Measurements from ENCODE around the gene NELL1.

NELL1 gene

DNA sequence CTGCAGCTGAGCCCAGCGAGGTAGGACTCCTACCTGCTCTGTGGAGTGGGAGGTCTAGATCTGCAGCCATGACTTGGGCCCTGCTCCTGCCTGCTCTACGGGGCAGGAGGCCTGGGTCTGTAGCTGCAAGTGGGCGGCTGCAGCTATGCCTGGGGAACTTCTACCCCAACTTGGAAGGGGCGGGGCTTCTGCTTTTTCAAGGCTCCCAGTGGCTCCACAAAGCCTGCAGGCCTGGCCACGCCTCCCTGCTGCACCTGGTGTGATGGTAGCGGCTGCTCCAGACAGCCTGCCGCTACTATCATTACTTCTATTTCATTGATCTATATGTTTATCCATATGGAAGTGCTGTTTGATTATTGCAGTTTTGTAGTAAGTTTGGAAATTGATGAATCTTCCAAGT, 121.2 kb downstream of the NELL1 start:
- DNase-seq (ENCODE audit: low read depth, low spot score), result no peak
- in situ Hi-C loops (cut with HindIII; ENCODE audit: low sequenced_read_pairs), result no loop called here
- TF ChIP-seq, protein P1, sequence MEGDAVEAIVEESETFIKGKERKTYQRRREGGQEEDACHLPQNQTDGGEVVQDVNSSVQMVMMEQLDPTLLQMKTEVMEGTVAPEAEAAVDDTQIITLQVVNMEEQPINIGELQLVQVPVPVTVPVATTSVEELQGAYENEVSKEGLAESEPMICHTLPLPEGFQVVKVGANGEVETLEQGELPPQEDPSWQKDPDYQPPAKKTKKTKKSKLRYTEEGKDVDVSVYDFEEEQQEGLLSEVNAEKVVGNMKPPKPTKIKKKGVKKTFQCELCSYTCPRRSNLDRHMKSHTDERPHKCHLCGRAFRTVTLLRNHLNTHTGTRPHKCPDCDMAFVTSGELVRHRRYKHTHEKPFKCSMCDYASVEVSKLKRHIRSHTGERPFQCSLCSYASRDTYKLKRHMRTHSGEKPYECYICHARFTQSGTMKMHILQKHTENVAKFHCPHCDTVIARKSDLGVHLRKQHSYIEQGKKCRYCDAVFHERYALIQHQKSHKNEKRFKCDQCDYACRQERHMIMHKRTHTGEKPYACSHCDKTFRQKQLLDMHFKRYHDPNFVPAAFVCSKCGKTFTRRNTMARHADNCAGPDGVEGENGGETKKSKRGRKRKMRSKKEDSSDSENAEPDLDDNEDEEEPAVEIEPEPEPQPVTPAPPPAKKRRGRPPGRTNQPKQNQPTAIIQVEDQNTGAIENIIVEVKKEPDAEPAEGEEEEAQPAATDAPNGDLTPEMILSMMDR (IDR thresholded peaks at IDR 0.05; ENCODE audit: low read depth, low read length), result no peak
- no peak overlapping the region for H3K4me3 ChIP-seq (ENCODE audit: low read depth, low read length)

DNA sequence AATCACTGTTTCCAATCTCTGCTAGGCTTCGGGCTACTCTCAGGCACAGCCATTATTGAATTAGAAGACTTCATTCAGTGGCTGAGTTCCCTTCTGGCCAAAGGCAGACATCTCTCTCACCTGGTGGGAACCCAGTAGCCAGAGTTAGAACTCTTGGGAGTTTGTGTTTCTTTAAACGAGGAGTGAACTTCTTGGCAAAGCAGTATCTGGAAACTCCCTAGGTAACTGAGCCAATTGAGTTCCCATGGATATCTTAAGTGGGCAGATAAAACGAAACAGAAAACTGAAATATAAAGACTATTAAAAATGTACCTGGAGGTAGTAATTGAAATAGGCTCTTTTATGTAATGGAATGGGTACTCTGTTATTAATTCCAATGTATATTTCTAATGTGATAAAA, 125.6 kb downstream of the NELL1 start:
- H3K4me3 ChIP-seq (ENCODE audit: low read depth, low read length), result no peak overlapping the region
- TF ChIP-seq, protein P1 (IDR thresholded peaks at IDR 0.05; ENCODE audit: low read depth, low read length), result no peak
- in situ Hi-C loops (cut with HindIII; ENCODE audit: low sequenced_read_pairs), result no loop called here
- no peak for DNase-seq (ENCODE audit: low read depth, low spot score)

DNA sequence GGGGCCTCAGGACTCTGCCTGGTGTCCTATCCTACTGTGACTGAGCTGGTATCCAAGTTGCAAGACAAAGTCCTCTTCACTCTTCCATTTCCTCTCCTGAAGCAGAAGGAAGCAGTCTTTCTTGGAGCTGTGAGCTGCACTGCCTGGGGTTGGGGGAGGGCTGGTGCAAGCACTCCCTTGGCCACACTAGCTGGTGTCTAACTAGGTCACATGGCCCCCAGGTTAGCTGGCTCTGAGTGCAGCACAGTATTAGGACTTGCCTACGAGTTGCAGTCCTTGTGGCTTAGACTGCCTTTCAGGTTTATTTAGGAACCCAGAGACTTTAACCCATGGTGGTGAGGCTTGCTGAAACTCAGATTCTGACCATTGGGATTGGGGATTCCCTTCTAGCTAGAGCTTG, 138.9 kb downstream of the NELL1 start:
- H3K4me3 ChIP-seq (ENCODE audit: low read depth, low read length), result no peak overlapping the region
- TF ChIP-seq, protein P1 (IDR thresholded peaks at IDR 0.05; ENCODE audit: low read depth, low read length), result no peak
- no peak for DNase-seq (ENCODE audit: low read depth, low spot score)
- in situ Hi-C loops (cut with HindIII; ENCODE audit: low sequenced_read_pairs), result no loop called here

DNA sequence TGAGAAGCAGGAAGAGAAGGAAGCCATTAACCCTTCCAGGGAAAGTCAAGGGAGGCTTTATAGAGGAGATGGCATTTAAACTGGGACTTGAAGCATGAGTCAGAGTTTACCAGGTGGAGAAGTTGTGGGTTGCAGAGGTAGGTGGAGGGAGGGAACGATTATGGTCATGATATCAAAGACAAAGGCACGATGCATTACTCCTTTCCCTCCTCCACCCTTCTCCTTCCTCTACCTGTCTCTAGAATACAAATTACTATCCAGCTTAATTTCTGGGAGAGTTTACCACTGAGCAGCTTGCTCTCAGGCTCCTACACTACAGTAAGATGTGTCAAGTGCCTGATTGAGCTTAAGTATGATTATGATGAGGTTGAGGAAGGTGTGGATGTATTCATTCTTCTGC, 151.7 kb downstream of the NELL1 start:
- DNase-seq (ENCODE audit: low read depth, low spot score), result no peak

DNA sequence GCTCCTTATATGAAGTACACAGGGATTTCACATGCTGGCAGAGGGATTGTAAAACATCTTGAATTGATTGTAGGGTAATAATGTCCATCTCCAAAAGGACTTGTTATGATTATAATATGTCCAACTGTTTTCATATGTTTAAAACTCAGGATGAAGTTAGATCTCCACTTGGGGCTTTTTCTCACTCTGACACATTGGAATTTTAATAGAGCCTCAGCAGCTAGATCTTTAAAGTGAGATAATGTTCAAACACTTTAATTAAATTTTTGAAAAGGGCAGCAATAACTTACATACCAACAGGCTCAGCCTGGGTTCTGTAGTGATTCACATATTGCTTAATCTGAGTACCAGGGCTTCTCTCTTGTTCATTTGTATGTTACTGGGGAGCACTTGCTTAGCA, 152.1 kb downstream of the NELL1 start:
- DNase-seq (ENCODE audit: low read depth, low spot score), result no peak
- H3K4me3 ChIP-seq (ENCODE audit: low read depth, low read length), result no peak overlapping the region
- in situ Hi-C loops (cut with HindIII; ENCODE audit: low sequenced_read_pairs), result no loop called here
- TF ChIP-seq, protein P1 (IDR thresholded peaks at IDR 0.05; ENCODE audit: low read depth, low read length), result no peak

More for the DNA sequence above, 151.7 kb downstream of the NELL1 start:
- in situ Hi-C loops (cut with HindIII; ENCODE audit: low sequenced_read_pairs), result no loop called here
- H3K4me3 ChIP-seq (ENCODE audit: low read depth, low read length), result no peak overlapping the region
- TF ChIP-seq, protein P1 (IDR thresholded peaks at IDR 0.05; ENCODE audit: low read depth, low read length), result no peak

DNA sequence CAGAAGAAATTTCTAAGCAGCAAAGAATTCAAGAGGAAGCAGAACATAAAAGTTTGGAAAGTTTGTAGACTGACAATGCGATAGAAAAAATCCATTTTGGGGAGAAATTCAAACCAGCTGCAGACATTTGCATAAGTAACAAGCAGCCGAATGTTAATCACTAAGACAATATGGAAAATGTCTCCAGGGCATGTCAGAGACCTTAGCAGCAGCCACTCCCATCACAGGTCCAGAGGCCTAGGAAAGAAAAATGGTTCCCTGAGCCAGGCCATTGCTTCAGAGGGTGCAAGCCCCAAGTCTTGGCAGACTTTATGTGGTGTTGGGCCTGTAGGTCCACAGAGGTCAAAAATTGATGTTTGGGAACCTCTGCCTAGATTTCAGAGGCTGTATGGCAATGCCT, 155.4 kb downstream of the NELL1 start:
- DNase-seq (ENCODE audit: low read depth, low spot score), result no peak
- TF ChIP-seq, protein P1 (IDR thresholded peaks at IDR 0.05; ENCODE audit: low read depth, low read length), result no peak
- H3K4me3 ChIP-seq (ENCODE audit: low read depth, low read length), result no peak overlapping the region
- in situ Hi-C loops (cut with HindIII; ENCODE audit: low sequenced_read_pairs), result no loop called here

DNA sequence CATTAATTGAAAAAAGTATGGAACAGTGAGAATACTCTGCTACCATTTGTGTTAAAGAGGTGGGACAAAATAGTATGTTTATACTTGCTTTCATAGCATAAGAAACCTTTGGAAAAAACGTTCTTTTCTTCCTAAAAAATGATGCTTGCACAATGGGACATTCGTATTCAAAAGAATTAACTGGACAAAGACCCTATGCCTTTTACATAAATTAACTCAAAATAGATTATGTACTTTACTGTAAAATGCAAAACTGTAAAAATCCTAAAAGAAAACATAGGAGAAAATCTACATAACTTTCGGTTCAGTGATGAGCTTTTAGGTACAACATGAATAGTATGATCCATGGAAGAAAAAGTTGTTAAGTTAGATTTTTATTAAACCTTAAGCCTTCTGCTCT, 166.2 kb downstream of the NELL1 start:
- H3K4me3 ChIP-seq (ENCODE audit: low read depth, low read length), result no peak overlapping the region
- DNase-seq (ENCODE audit: low read depth, low spot score), result no peak
- TF ChIP-seq, protein P1 (IDR thresholded peaks at IDR 0.05; ENCODE audit: low read depth, low read length), result no peak
- in situ Hi-C loops (cut with HindIII; ENCODE audit: low sequenced_read_pairs), result no loop called here

All from astrocyte of the spinal cord (primary cell).